NCI-H1436 treated with DMSO at 0.1 percent for 48 hours (cell line): ENCODE measurements around the gene TMEM233.

Experiments
- DNase-seq: peaks from one replicate; lab custom pipeline; 2025; lab: John Stamatoyannopoulos, UW

The TMEM233 gene

DNA sequence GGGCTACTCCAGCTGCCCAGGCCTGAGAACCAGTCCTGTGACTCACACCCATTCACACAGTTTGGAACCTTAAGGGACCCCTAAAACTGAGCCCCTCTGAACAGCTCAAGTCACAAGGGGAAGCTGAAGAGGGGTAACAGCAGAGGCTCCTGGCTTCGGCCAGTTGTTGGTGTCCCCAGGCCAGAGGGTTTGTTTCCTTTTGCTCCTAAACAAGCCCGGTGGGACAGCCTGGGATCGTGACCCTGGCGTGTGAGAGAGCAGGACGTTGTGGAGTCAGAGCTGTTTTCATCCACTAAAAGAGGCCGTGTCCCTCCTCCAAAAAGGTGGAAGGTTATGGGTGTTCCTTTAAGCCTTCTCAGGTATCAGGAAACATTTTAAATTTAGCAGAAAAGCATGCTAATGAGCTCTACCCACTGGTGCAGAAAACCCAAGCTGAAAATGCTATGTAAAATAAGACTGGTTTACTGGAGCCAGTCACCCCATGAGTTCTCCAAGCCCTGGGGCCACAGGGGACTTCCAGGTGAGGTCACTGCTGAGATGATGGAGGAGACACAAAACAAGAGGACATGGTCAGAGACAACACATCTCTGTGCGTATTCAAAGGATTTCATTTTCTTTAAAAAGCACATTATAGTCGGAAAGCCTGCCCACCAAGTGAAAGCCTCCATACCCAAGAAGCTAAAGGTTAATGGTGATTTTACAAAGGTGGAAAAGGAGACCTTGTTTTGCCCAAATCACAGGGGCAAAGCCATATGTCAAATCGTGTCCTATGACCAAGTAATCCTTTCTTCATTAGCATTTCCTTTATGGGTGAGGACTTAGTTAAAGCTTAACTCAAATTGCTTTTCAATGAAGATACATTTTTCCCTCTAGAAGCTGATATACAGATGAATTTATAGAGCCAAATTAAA is 88.4 kb downstream of the TMEM233 start:
- DNase-seq, result no peak

DNA sequence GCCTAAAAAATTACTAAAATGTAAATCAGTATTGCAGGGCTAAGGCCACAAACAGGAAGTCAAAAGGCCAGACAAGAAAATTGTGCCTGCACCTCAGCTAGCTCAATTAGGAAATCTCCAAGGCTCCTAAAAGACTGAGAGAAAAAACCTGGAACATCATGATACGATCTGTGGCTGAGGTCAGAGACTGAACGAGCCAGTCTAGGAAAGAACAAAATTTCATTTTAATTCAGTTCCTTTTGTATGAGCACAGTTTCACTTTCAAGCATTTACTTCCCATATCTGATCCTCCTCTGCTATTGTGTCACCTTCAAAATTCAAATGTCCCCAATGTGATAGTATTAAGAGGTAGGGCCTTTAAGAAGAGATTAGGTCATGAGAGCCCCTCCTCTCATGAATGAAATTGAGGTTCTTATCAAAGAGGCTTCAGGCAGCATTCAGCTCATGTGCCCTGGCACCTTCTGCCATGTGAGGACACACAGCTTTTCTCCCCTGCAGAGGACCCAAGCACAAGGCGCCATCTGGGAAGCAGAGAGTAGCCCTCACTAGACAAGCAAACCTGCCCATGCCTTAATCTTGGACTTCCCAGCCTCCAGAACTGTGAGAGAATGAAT is 89.2 kb downstream of the TMEM233 start:
- no peak for DNase-seq

GRCh38 chr12:119683413-119683812 is 89.8 kb downstream of the TMEM233 start:
- no peak for DNase-seq

DNA sequence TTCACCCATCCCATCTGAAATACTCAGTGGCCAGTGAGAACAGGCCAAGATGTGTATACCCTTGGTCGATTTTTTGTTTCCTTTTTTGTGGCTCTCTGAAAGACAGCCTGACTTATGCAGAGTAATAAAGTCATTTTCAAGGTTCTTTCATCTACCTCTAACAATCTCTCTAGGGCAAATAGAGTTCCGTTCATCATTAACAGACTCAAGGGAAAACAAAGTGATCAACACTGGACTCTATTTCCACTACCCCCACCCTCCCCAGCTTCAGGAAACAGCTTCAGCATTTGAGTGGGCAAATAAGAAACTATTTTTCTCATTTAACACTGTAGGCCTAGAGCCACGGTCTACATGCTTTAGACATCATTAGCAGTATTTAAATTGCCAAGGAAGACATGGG is 90.2 kb downstream of the TMEM233 start:
- DNase-seq, result no peak

GRCh38 chr12:119684711-119685369 is 91.3 kb downstream of the TMEM233 start:
- no peak for DNase-seq

GRCh38 chr12:119685375-119685774 is 91.8 kb downstream of the TMEM233 start:
- DNase-seq, result no peak

GRCh38 chr12:119686355-119686754 is 92.8 kb downstream of the TMEM233 start:
- no peak for DNase-seq

DNA sequence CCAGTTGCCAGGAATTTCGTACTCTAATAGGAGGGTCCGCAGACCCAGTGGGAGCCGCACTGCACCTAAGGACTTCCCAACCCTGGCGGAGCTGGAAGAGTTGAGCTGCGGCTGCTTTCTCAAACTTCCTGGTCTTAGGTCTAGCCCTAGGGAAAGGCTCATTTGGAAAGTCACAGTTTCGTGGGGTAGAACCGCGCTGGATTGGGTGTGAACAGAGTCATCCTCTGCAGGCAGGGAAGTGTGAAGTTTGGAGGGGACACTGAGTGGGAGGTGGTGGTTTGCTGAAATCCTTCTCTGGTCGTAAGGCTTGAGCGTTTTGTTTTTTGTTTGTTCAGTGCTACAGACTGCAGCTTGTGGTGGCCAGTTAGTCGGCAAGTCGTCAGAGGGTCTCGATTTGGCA is 93.2 kb downstream of the TMEM233 start:
- no peak for DNase-seq

GRCh38 chr12:119687406-119687805 is 93.8 kb downstream of the TMEM233 start:
- DNase-seq, result no peak

DNA sequence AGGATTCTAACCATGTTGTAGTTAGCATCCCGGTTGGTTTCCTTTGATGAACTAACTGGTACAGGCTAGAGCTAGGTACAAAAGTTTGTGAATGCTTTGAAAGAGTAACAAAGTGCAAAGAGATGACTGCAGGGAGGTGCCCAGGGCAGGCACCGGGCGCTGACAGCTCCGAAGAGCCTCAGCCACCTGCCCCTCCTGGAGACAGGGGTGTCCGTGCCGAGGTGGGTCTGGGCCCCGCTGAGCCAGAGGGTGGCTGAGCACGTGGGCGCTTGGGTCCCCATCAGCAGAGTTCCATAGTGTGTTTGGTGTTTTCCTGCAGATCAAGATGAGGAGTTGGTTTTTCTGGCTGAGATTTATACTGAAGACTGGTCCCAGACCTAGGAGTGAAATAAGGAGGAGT is 94.3 kb downstream of the TMEM233 start:
- no peak for DNase-seq

DNA sequence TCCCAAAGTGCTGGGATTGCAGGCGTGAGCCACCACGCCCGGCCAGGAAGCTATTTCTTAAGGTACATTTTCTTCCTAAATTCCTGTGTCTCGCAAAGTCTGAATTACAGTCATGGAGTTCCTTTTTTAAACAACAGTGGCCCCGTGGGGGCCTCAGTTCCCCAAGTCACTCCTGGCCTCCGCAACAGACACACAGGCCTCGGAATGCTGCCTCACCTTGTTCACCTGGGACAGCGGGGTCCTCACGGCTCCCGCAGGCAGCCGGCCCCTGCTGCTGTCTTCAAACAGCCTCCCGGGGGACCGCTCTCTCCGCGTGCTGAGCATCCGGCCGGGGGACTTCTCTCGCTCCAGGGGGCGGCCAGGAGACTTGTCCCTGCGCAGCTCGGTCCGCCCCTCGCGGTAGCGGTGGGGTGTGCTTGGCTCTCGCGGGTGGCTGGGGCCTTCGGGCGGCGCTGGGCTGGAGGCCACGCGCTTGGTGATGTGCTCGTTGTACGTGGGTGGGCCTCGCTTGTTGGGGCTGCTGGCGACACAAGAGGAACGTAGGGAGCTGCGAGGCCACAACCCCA is 96.4 kb downstream of the TMEM233 start:
- no peak for DNase-seq

- DNase-seq, result no peak
Observed at GRCh38 chr12:119691202-119691810, 97.7 kb downstream of the TMEM233 start.

- no peak for DNase-seq
Observed at GRCh38 chr12:119692410-119692809, 98.8 kb downstream of the TMEM233 start.
